ENCODE results near the gene PADI3.

DNA sequence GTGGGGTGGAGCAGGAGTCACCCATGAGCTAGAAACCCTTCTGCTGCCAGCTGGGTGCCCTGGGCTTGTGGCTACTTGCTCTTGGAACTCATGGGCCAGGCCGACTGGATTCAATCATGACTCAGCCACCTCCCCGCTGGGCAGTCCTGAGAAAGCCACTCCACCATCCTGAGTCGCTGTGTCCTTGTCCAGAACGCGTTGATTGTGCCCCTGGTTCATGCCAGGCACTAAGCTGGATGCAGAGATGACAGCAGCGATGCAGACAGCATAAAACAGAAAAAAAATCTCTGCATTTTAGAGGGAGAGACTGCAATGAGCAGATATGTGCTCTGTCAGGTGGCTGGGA, 33.4 kb upstream of the PADI3 start:
- TF ChIP-seq EZH2 (IDR thresholded peaks at IDR 0.05) = no peak
- TF ChIP-seq POLR2AphosphoS5 (IDR thresholded peaks at IDR 0.05; ENCODE audit: borderline replicate concordance, low read depth, low read length) = no peak
